HUES64 (cell line): ENCODE results near the gene LEF1.

Source experiments
- H3K27ac ChIP-seq: 2 replicates; pipeline ENCODE4 v1.7.0; 2013; ENCODE audit warnings: low read depth, low read length, inconsistent platforms
- H3K27me3 ChIP-seq: 2 replicates; pipeline ENCODE4 v1.6.1; 2013; ENCODE audit warnings: mild to moderate bottlenecking, low read length; ENCODE audit not compliant: insufficient read depth
- H3K36me3 ChIP-seq: 2 replicates; pipeline ENCODE4 v1.6.1; 2013; ENCODE audit warnings: mild to moderate bottlenecking, low read length; ENCODE audit not compliant: insufficient read depth
- H3K4me1 ChIP-seq: 2 replicates; pipeline ENCODE4 v1.6.1; 2013; ENCODE audit warnings: mild to moderate bottlenecking, low read length, moderate library complexity; ENCODE audit not compliant: insufficient read depth
- H3K4me3 ChIP-seq: 2 replicates; pipeline ENCODE4 v1.5.1; 2013; ENCODE audit warnings: mild to moderate bottlenecking, low read length, moderate library complexity
- H3K9ac ChIP-seq: 2 replicates; pipeline ENCODE4 v1.6.1; 2013; ENCODE audit warnings: mild to moderate bottlenecking, low read depth, low read length
- H3K9me3 ChIP-seq: 2 replicates; pipeline ENCODE4 v1.6.1; 2013; ENCODE audit warnings: low read depth, low read length; ENCODE audit not compliant: insufficient read depth
- WGBS: fragments of 150-250, 120-280 bp; methylation state at CpG from one replicate; pipeline ENCODE4 v1.1.7; 2013; ENCODE audit warnings: missing lambda C conversion rate; 5-methylcytosine and 5-hydroxymethylcytosine counted together

The LEF1 gene

DNA sequence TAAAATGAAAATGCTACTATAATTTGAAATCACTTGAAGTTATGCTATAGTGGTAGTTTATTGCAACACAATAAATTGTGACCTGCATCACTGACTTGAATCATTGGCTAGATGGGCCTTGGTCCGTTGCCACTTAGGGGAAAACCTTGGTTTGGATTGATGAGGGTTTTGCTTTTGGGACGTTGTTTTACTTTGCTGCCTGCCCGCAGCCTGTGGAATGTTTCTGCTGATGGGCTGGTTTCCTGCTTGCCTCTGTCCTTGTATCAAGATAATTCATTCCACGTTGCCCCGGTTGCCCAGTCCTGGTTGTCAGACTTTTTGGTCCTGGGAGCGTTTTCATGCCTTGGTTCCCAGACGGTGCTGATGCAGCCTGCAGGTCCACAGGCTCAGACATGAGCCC lies 160.7 kb downstream of the LEF1 start:
- Histone ChIP-seq H3K9me3 (no peaks in the 10 kb centered on the region), H3K4me3 (no peak overlapping the region), H3K27me3 (no peaks in the 10 kb centered on the region), H3K9ac (no peak overlapping the region), H3K27ac (no peak overlapping the region), H3K36me3 (peaks cover 28% of the 10 kb centered on the region), H3K4me1 (peaks cover 9% of the 10 kb centered on the region)
- WGBS, result 92% methylated on average over 7 of the region's 7 CpGs

DNA sequence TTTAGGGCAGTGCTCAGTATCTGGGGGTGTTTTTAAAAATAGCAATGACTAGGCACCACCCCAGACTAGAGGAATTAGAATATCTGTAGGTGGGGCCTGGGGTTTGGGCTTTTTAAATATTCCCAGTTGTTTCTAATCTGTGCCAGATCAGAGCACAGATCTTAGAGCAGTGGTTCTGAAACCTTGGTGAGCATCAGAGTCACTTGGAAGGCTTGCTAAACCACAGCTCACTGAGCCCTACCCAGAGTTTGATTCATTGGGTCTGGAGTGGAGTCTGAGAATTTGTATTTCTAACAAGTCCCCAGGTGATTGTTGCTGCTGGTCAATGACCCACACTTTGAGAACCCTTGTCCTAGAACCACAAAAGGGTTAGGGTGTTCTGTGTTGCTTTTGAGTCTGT lies 162.4 kb downstream of the LEF1 start:
- no peak overlapping the region for H3K27ac ChIP-seq
- H3K27me3 ChIP-seq, result no peaks in the 10 kb centered on the region
- peaks cover 27% of the 10 kb centered on the region for H3K36me3 ChIP-seq
- H3K4me1 ChIP-seq, result peaks cover 9% of the 10 kb centered on the region
- no peak overlapping the region for H3K4me3 ChIP-seq
- no peaks in the 10 kb centered on the region for H3K9me3 ChIP-seq
- no peak overlapping the region for H3K9ac ChIP-seq

DNA sequence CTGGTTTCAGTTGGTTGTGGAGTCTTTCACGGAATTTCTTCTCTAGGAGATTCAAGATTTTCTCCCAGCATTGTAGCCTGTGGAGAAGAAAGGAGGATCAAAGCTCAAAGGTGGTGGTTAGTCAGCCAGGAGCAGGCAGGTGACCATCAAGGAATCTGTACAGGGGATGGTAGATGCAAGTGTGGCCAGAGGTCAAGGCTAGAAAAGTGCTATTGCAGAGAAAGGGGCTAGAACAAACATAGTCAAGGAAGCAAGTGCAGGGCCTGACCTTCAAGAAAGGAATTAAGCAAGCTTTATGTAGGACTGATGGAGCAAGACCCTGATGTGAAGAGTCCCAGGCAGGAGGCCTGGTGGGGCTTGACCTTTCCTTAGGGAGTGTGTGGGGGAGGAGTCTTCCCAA lies 162.9 kb downstream of the LEF1 start:
- no peaks in the 10 kb centered on the region for H3K27me3 ChIP-seq
- H3K9me3 ChIP-seq, result no peaks in the 10 kb centered on the region
- H3K4me1 ChIP-seq, result peaks cover 9% of the 10 kb centered on the region
- no peak overlapping the region for H3K4me3 ChIP-seq
- no peak overlapping the region for H3K27ac ChIP-seq
- 100% methylated on average over 1 of the region's 1 CpG for WGBS
- H3K9ac ChIP-seq, result no peak overlapping the region
- peaks cover 27% of the 10 kb centered on the region for H3K36me3 ChIP-seq

DNA sequence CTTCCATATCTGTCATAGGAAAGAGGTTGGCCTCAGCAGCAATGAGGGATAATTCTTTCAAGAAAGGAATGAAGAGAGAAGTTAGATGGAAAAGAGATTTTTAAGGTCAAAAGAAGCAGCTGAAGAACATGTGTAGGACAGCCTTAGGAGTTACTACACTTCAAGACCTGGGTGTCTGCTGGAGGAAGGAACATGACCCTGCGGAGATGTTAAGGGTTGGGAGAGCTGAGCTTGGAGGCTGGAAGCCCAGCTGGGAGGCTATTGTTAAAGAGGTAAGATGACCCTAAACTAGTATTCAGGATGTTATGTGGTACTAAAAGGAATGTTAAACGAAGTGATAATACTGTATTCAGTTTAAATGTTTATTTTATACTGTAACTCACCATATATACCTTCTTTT lies 164.1 kb downstream of the LEF1 start:
- Histone ChIP-seq H3K36me3 (peaks cover 26% of the 10 kb centered on the region), H3K4me3 (no peak overlapping the region), H3K4me1 (peaks cover 9% of the 10 kb centered on the region), H3K27ac (no peak overlapping the region), H3K27me3 (no peaks in the 10 kb centered on the region), H3K9ac (no peak overlapping the region), H3K9me3 (no peaks in the 10 kb centered on the region)
- WGBS, result 89% methylated on average over 1 of the region's 2 CpGs

DNA sequence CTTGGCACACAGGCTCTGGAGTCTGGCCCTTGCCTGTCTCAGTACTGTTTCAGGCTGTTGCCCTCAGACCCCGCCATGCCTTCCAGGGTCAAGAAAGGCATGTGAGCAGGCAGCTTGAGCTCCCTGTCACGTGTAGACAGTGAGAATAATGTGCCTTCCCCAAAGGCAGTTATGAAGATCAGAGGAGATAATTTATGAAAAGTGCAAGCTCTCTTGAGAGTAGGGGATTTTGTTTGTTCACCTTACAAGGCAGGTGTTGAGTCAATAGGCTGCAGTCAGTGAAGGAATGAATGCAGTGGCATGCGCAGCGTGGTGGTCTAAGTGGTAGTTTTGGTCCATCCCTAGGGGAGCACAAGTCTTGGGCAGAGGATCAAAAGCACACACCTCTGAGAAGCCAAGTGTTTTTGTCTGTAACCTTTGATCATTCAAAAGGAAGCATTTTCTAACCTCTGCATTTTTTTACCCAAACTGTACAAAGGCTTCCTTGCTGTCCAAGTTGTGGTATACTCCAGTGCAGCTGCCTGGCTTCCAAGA lies 164.7 kb downstream of the LEF1 start:
- H3K9ac ChIP-seq, result no peak overlapping the region
- H3K27me3 ChIP-seq, result no peaks in the 10 kb centered on the region
- no peak overlapping the region for H3K4me3 ChIP-seq
- peaks cover 23% of the 10 kb centered on the region for H3K36me3 ChIP-seq
- no peak overlapping the region for H3K27ac ChIP-seq
- H3K9me3 ChIP-seq, result no peaks in the 10 kb centered on the region
- peaks cover 9% of the 10 kb centered on the region for H3K4me1 ChIP-seq
- 92% methylated on average over 4 of the region's 4 CpGs for WGBS

DNA sequence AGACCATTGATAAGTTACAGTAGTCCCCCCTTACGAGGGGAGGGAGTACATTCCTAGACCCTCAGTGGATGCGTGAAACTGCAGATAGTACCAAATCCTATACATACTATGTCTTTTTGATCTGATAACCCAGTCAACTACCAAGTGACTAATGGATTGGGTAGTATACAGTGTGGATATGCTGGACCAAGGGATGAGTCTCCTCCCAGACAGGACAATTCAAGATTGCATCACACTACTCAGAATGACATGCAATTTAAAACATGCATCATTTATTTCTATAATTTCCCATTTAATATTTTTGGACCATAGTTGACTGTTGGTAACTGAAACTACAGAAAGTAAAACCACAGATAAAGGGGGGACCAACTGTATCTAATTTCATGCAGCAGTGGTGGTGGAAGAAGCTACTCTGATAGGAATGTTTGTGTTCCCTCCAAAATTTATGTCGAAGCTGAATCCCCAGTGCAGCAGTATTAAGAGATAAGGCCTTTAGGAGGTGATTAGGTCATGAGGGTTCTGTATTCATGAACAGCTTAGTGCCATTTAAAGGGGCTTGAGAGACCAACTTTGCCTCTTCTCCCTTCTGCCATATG lies 167.1 kb downstream of the LEF1 start:
- Histone ChIP-seq H3K36me3 (peaks cover 23% of the 10 kb centered on the region), H3K9me3 (no peaks in the 10 kb centered on the region), H3K27me3 (no peaks in the 10 kb centered on the region), H3K4me1 (peaks cover 9% of the 10 kb centered on the region), H3K27ac (no peak overlapping the region), H3K9ac (no peak overlapping the region), H3K4me3 (no peak overlapping the region)
- 99% methylated on average over 3 of the region's 3 CpGs for WGBS

DNA sequence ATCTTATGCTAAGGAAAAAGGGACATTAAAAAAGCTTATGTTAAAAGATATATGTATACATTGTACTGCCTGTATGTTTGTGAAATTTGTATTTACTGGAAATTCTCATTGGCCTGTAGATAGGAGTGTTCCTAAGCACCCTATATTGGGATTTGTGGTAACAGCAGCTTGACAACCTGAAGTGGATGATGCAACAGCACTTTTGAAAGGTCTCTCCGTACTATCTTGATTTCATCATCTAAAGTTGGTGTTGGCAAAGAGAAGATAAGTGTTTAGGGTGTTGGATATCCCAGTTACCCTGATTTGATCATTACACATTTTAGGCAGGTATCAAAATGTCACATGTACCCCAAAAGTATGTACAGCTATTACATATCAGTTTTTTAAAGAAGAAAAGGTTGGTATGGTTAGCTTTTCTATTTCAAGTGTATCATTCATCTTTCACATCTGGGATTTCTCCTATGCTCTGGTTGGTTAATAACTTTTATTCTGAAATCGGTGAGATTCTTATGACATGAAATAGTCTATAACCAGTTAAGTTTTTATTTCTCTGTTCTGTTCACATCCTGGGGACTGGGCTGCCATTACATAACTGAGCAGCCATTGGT lies 168.7 kb downstream of the LEF1 start:
- Histone ChIP-seq H3K27me3 (no peaks in the 10 kb centered on the region), H3K9me3 (no peaks in the 10 kb centered on the region), H3K36me3 (peaks cover 27% of the 10 kb centered on the region), H3K27ac (no peak overlapping the region), H3K4me3 (no peak overlapping the region), H3K4me1 (peaks cover 9% of the 10 kb centered on the region), H3K9ac (no peak overlapping the region)
- WGBS, result 97% methylated on average over 2 of the region's 2 CpGs

DNA sequence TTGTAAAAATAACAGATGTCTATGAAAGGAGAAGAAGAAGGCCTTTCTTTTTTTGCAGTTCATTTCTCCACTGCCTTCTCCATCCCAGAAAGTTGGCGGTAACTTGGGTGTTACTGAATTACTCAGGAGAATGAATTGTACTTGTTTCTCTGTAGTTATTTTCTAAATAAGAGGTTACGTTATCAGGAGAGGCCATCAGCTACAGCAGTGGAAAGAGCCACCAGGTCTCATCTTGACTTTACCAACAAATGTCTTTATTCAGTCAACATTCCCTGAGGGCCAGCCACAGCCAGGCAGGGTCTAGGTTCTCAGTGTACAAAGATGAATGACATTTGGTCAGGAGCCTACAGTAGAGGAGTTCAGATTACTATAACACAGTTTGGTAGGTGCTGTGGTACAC lies 170.9 kb downstream of the LEF1 start:
- Histone ChIP-seq H3K4me1 (peaks cover 9% of the 10 kb centered on the region), H3K9me3 (no peaks in the 10 kb centered on the region), H3K9ac (no peak overlapping the region), H3K27ac (no peak overlapping the region), H3K27me3 (no peaks in the 10 kb centered on the region), H3K4me3 (no peak overlapping the region), H3K36me3 (peaks cover 27% of the 10 kb centered on the region)
- WGBS, result 100% methylated on average over 1 of the region's 2 CpGs
